HG03175 (cell line): ENCODE data around the gene PDE10A.

Experiments
- ATAC-seq: cut with Tn5 transposase; IDR thresholded peaks from one replicate; pipeline ENCODE4 v1.9.1; 2021; ENCODE audit warnings: mild to moderate bottlenecking, moderate library complexity; ENCODE audit not compliant: unreplicated experiment

PDE10A gene

GRCh38 chr6:165662749-165663376 lies at the start of gene PDE10A:
Gene PDE10A (minus strand): TSS chr6:165663241. CDS start chr6:165662811, 430 bp downstream.
- ATAC-seq, result no peak

DNA sequence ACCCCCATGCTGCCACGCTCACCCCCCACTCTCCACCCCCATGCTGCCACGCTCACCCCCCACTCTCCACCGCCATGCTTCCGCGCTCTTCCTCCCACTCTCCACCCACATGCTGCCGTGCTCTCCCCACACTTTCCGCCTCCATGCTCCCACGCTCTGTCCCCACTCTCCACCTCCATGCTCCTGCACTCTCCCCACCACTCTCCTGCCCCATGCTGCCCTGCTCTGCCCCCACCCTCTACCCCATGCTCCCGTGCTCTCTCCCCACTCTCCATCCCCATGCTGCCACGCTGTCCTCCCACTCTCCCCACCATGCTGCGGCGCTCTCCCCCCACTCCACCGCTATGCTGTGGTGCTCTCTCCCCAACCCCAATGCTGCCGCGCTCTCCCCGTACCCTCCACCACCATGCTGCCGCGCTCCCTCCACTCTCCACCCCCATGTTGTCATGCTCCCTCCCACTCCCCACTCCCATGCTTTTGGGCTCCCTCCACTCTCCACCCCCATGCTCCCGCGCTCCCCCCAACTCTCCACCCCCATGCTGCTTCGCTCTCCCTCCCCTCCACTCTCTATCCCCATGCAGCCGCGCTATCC lies 46.0 kb upstream of the PDE10A start:
- no peak for ATAC-seq

GRCh38 chr6:165707067-165707853 lies 44.2 kb upstream of the PDE10A start:
- ATAC-seq, result no peak

DNA sequence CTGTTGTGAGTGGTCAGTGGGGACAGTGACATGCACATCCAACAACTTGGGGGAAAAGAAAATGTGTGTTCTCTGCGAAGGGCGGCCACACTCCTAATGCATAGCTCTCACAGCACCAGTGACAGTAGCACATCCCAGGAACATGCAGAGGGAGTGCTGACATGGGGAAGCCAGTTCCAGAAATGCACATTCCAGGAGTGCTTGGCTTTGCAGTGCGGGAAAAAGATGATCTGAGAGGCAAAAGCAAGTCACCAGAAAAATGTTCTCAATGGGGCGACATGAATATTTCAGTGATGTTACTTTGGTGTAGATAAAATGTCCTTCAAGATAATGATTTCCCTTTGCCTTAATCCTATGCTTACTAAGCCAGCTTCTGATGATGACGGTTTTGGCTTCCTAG lies 42.9 kb upstream of the PDE10A start:
- ATAC-seq, result no peak

DNA sequence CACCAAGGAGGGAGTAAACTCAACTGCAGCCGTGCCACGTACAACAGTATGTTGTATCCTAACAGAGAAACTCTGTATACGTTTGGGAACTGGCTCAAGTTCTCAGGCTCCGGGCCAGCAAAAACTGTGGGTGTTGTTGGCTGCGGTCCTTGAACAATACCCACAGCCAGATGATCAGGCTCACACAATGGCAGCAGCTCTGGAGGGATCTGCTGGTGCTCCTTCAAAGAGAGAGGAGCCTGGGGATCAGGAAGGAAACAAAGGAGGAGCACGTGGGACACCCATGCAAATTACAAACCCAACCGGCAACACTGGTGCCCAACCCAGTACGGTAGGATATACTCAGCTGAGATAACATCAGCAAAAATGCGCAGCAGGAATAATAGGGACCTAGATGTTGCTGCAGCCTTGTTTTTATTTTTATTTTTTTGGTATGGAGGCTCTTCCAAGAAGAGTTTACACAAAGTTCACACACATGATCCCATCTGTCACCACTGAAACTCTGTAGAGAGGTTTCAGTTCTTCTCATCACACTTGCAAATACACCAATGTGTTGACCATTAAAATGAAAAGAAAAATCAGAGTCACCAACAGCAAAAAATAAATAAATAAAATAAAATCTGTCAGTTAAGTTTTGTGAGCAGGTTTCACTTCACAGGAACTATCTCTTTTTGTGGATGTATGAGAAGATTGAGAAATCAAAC lies 41.2 kb upstream of the PDE10A start:
- ATAC-seq, result peak; percentile 56

DNA sequence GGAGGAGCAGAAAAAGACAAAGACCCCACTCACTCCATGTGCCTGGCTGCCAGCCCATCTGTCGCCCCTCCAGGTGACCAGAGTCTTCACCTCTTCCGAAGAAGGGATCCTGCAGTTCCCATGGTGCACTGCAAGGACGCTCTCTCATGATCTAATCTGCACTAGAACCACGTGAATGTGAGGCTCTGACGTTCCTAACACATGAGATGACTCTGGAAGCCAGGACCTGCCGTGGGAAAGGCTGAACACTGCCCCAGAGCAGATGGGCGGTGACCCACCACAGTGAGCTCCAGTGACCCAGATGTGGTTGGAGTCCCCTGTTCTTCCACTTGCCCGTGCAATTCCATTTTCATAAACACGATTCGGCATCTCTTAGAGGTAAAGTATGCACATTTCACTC lies 39.6 kb upstream of the PDE10A start:
- no peak for ATAC-seq

GRCh38 chr6:165701564-165702354 lies 38.7 kb upstream of the PDE10A start:
- peak; percentile 66 for ATAC-seq

DNA sequence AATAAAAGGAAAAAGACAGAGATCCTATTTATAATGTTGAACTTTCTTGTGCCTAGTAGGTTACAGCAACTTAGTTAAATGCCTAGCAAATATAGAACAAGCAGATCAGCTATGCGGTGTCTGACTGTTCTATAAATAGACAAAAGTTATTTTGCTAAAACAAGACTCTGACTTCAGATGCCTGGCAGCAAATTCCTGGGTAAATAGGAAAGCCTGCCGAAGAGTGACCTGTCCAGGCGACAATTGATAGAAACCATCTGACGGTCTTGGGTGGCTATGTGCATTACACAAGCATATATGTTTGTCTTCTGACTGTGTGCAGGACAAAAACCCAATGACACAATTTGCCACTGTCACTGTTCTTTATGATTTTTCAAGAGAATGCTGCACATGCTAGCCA lies 38.0 kb upstream of the PDE10A start:
- ATAC-seq, result no peak

DNA sequence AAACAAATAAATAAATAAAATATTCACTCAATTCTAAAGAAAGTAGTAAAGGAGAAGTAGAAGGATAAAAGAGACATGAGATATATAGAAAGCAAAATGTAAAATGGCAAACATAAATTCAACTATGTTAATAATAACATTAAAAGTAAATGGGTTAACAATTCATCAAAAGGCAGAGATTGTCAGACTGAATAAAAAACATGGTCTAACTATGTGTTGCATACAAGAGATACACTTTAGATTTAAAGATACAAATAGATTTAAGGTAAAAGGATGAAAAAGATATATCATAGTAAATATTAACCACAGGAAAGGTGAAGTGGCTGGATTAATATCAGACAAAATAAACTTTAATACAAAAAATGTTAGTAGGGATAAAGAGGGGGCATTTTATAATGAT lies 35.8 kb upstream of the PDE10A start:
- ATAC-seq, result no peak

DNA sequence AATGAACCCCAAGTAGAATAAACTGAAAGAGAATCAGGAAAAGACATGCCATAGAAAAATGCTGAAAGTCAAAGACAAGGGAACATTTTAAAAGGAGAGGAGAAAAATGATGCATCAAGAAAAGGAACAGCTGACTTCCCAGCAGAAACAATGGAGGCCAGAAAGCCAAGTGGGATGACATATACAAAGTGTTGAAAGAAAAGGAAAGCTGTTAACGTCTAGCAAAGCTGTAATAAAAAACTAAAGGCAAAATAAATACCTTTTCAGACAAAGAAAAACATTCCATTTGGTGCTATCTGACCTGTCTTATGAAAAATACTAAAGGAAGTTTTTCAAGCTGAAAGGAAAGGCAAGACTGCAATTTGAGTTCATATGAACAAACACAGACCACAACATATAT lies 34.1 kb upstream of the PDE10A start:
- no peak for ATAC-seq

DNA sequence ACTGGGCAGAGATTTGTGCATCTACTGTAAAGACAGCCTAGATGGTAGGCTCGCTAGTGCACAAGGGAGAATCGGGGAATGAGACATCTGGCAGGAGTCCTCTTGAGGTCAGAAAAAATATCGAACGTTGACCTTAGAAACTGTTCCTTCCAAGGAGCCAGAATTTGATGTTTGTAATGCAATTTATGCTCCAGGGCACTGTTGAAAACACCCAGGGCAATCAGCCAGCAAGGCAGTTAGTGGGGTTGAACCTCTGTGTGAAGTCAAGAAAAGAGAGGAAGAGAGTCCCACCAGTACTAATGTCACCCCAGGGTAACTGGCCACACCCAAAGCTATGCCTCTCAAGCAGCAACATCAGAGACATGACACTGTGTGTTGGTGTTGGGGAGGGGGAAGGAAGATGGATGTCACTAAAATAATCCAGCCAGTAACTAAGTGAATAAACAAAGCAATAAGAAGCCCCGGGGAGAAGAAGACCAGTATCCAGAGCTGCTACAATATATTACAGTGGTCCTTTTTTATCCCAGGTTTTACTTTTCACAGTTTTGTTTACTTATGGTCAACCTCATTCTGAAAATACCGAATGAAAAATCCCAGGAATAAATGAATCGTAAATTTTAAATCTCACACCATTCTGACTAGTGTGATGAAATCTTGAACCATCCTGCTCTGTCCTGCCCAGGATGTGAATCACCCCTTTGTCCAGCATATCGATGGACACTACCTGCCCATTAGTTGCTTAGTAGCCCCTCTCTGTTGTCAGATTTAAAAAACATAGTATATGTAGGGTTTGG lies 32.9 kb upstream of the PDE10A start:
- no peak for ATAC-seq

GRCh38 chr6:165694296-165694695 lies 31.3 kb upstream of the PDE10A start:
- no peak for ATAC-seq

GRCh38 chr6:165692106-165692653 lies 29.1 kb upstream of the PDE10A start:
- ATAC-seq, result no peak

- no peak for ATAC-seq
These were observed 26.7 kb upstream of the PDE10A start for GRCh38 chr6:165689699-165690098.

GRCh38 chr6:165686596-165687365 lies 23.7 kb upstream of the PDE10A start:
- ATAC-seq, result no peak

DNA sequence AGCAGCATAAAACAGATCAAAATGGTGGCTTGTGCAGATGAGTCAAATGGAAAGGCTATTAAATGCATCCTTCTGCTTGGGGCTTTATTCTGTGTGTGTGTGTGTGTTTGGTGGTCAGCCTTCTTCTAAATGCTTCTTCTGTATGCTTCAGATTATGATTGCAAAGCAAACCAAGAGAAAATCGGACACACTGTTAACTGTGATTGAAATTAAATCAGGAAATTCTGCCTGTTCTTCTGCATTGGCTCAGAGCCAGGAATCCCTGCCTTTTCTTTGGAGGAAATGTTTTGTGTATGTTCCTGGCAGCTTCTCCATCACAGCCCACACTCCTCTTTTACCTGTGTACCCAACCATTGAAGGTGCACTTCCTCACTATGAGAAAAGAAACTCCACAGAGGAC lies 22.3 kb upstream of the PDE10A start:
- ATAC-seq, result no peak

DNA sequence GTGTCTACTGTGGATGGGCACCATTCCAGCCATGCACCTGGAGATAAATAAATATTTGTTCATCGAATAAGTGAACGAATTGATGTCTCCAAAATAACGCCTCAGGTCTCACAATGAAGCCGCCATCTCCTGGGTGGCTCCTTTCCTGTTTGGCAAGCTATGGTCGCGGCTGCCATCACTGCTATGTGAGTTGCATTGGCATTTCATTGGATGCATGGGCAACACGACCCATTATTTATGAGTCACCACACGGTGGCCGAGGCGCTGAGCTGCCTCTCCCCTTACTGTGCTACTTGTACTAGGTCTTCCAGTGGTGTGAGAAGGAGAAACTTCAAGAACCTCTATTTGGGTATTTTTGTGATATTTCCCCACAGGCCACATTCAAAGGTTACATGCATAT lies 21.3 kb upstream of the PDE10A start:
- ATAC-seq, result no peak

DNA sequence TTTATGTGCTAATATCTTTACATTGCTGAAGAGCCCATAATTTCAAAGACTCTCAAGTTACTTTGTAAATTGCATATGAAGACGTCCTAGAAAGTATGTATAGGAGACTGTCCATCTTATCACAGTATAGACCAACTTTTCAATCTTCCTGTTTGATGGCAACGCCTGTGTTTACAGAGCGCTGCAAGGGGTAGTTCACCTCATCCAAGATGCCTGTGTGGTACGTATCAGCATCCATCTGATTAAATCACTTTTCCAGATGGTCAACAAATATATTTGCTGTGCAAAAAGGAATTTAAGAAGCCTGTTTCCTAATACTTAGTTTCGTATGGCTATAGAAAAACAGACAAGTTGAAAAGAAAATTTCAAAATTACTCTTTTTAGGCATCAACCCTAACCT lies 17.9 kb upstream of the PDE10A start:
- ATAC-seq, result no peak

DNA sequence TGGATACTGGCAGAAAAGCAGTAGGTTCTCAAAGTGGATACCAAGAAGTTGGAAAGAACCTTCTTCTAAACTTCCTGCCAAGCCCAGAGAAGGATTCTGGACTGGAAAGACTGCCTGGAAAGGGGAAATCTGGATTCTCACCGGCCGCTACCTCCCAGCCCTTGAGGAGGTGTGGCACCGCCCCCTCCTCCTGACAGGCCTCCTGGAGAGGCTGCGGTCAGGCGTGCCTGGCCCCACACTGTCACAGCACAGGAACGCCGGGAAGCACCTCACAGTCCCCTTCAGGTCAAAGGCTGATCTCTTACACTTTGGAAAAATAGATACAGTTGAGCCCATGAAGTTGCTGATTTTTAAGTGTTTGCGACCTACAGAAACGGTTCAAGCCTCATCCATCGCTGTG lies 16.3 kb upstream of the PDE10A start:
- no peak for ATAC-seq
